Measurements from ENCODE around the gene STX16.

Gene STX16

GRCh38 chr20:58657262-58657661 is 6.2 kb downstream of the STX16 start:
- TF ChIP-seq CTCF (IDR thresholded peaks at IDR 0.05) = no peak
- DNase-seq (ENCODE audit: low spot score) = no peak
- H3K27ac ChIP-seq = no peak overlapping the region
- H3K4me3 ChIP-seq = no peak overlapping the region

DNA sequence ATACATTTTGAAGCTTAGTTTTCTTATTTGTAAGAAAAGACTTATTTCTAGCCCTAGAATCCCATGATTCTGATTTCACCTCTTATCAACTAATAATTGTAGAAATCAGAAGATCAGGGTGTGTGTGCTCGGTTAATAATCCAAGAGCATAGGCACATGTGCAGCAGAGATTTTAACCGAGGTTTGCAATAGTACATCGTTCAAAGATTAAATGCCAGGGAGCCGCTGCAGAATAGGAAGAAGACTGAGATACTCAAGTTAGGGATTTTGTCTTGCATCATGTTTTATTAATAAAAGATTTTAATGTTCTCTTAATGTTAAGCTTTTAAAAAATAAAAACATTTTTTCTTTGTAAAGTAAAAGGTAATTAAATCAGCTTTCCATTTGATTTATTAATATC is 6.9 kb downstream of the STX16 start:
- H3K27ac ChIP-seq = no peak overlapping the region
- DNase-seq (ENCODE audit: low spot score) = no peak

GRCh38 chr20:58658760-58659159 is 7.7 kb downstream of the STX16 start:
- H3K4me3 ChIP-seq = no peak overlapping the region
- DNase-seq (ENCODE audit: low spot score) = no peak
- no peak overlapping the region for H3K27ac ChIP-seq
- no peak for TF ChIP-seq CTCF (IDR thresholded peaks at IDR 0.05)

More for the DNA sequence above, 6.9 kb downstream of the STX16 start:
- no peak for TF ChIP-seq CTCF (IDR thresholded peaks at IDR 0.05)
- no peak overlapping the region for H3K4me3 ChIP-seq

- no peak for DNase-seq (ENCODE audit: low spot score)
- no peak for TF ChIP-seq CTCF (IDR thresholded peaks at IDR 0.05)
- Histone ChIP-seq H3K4me3 (no peak overlapping the region), H3K27ac (peak overlapping the region in 1 of 2 donors; percentile 11)
Measured at GRCh38 chr20:58659841-58660240, 8.8 kb downstream of the STX16 start.

DNA sequence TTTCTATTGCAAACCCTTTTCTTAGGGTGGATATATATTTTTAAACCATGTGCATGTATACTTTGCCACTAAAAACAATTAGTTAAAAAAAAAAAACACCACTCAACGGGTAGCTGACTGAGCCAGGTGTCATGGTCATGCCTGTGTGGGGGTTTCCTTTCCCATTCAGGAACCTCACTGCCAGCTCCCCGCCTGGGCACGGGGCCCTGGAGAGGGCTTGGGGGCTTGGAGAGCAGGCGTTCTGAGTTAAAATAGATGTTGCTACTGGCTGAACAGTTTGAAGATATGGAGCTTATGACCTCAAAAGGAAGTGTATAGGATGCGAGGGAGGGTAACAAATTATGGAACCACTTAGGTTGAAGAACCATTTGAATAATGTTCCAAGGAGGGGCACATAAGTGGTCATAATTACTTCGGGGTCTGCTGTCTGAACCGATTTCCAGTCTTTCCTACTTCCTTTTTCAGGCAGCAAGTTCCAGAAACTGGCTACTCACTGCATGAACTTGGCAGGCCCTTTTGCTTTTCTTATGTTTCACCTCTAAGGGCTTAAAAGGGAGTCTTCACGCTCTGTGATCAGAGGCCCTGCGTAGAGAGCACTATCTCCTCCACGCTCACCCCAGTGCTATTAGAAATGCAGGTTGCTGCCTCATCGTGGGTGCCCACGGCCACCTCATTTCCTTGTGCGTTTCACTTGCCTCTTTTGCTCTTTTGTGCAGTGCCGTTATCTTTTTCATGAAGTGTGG is 9.9 kb downstream of the STX16 start:
- TF ChIP-seq CTCF (IDR thresholded peaks at IDR 0.05) = no peak
- no peak for DNase-seq (ENCODE audit: low spot score)
- Histone ChIP-seq H3K27ac (no peak overlapping the region), H3K4me3 (no peak overlapping the region)

DNA sequence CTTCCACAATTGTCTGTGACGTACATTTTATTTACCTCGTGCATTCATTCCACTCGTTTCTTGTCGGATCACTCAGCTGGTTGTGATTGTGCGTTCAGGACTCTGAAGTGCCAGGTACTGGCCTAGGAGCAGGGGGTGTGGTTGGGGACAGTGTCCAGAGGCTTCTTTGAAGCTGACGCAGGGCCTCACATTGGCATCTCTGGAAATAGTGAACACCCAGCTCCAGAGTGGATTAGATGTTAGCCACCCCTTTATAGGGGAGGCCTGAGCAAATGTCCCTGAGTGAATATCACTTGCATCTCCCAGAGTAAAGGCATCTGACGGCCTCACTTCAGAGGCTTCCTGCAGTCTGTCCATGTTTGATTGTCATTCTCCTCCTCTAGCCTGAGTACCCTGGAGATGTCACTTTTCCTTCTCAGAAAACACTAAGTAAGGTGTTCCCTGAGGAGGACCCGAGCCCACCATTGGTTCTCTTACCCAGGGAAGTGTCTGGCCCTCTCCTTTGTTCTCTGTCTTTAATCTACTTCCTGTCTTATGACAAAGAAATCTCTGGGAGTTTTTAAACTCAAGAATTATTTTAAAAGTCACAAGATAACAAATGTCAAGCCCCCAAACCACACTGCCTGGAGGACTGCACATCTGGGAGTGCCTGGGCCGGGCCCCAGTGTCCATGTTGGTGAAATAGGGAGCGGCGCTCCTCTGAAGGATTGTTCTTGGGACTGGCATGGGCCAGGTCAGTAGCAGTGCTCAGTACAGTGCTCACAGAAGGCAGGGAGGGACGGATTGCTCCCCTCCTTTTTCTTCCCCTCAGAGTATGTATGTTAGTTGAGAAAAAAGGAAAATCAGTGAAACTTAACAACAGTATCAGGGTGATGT is 10.8 kb downstream of the STX16 start:
- no peak for TF ChIP-seq CTCF (IDR thresholded peaks at IDR 0.05)
- no peak overlapping the region for H3K4me3 ChIP-seq
- H3K27ac ChIP-seq = no peak overlapping the region
- DNase-seq (ENCODE audit: low spot score) = no peak

All from coronary artery (tissue), 2 donors.